CD4-positive, alpha-beta T cell (primary cell): Measurements from ENCODE around the gene ZNF507. TPM values are rescaled to one million over a fixed set of nuclear protein-coding genes. Genes with fewer than 3 reads are reported as not detected.

Experiments used
- ATAC-seq: fragments of 200-7000 bp; cut with Tn5 transposase; one replicate; pipeline ENCODE4 v1.10.0; 2022; ENCODE audit warnings: mild to moderate bottlenecking; ENCODE audit not compliant: poor library complexity
- CTCF ChIA-PET: fragments of 350-600 bp; sonication (Branson Sonifier 250); formaldehyde crosslinking; loops from one replicate; lab custom pipeline; 2021; ENCODE audit warnings: antibody characterized with exemption, inconsistent platforms; lab: Charles Lee
- POLR2A ChIA-PET: fragments of 350-600 bp; sonication (Branson Sonifier 250); formaldehyde crosslinking; loops from one replicate; lab custom pipeline; 2021; ENCODE audit warnings: antibody characterized with exemption, inconsistent platforms; lab: Charles Lee
- DNase-seq, 14 experiments: peaks; one replicate each; pipeline ENCODE4 v3.0.0-alpha.2; 2013 to 2020; ENCODE audit warnings: mixed read lengths in 2 of 14
- H3K27ac ChIP-seq, 2 donors: one replicate each; pipeline versions ENCODE4 v1.5.1 to v1.7.0; 2013; ENCODE audit warnings: low read length in 2 of 2, low read depth in 1 of 2, mild to moderate bottlenecking in 1 of 2
- H3K27me3 ChIP-seq, 2 experiments: 1 replicate in 1 of 2; 2 replicates in 1 of 2; pipeline versions ENCODE4 v1.6.1 to v1.7.0; 2013; ENCODE audit warnings: low read length in 2 of 2, control low read depth in 1 of 2, mild to moderate bottlenecking in 1 of 2, moderate library complexity in 1 of 2; ENCODE audit not compliant: insufficient read depth in 2 of 2, control insufficient read depth in 1 of 2
- H3K36me3 ChIP-seq: one replicate; pipeline ENCODE4 v1.6.1; 2013; ENCODE audit warnings: low read length, control low read depth; ENCODE audit not compliant: insufficient read depth
- H3K4me1 ChIP-seq: one replicate; pipeline ENCODE4 v1.6.1; 2013; ENCODE audit warnings: low read length, control low read depth; ENCODE audit not compliant: insufficient read depth
- H3K4me3 ChIP-seq: one replicate; pipeline ENCODE4 v1.5.1; 2013; ENCODE audit warnings: mild to moderate bottlenecking, low read length, moderate library complexity
- H3K9me3 ChIP-seq, 2 experiments: 1 replicate in 1 of 2; 2 replicates in 1 of 2; pipeline versions ENCODE4 v1.6.1 to v1.7.0; 2013; ENCODE audit warnings: low read length in 2 of 2, mild to moderate bottlenecking in 2 of 2, control low read depth in 1 of 2, moderate library complexity in 1 of 2; ENCODE audit not compliant: control insufficient read depth in 1 of 2, insufficient read depth in 1 of 2
- H3K27ac Mint-ChIP-seq: one replicate; pipeline ENCODE4 v1.8.0; 2020; ENCODE audit warnings: mixed read lengths
- H3K27me3 Mint-ChIP-seq: one replicate; pipeline ENCODE4 v1.8.0; 2021; ENCODE audit warnings: mixed read lengths
- H3K36me3 Mint-ChIP-seq: one replicate; pipeline ENCODE4 v1.8.0; 2021; ENCODE audit warnings: low read depth, mixed read lengths
- H3K4me1 Mint-ChIP-seq: one replicate; pipeline ENCODE4 v1.8.0; 2021; ENCODE audit warnings: low read depth, mixed read lengths
- H3K4me3 Mint-ChIP-seq: one replicate; pipeline ENCODE4 v1.8.0; 2020; ENCODE audit warnings: mild to moderate bottlenecking, mixed read lengths
- H3K9me3 Mint-ChIP-seq: one replicate; pipeline ENCODE4 v1.8.0; 2020; ENCODE audit warnings: mixed read lengths
- CTCF ChIP-seq: fragments of 200-600 bp; IDR thresholded peaks from one replicate; pipeline ENCODE4 v1.8.0; 2022; ENCODE audit warnings: antibody characterized with exemption, mild to moderate bottlenecking
- intact Hi-C, 2 experiments: fragments of 100-400 bp; cut with DNase I in 1 of 2; cut with micrococcal nuclease in 1 of 2; formaldehyde crosslinking; loops; one replicate each; pipeline versions ENCODE4 v1.15.1 to v1.9.0; 2023 to 2025; cut with DNase I, micrococcal nuclease
- total RNA-seq, 174 experiments: library from RNA in 2 of 174; stranded (reverse) in 2 of 174; gene quantifications; one replicate each; pipeline ENCODE4 v1.2.3 and lab custom pipeline; 2021 to 2026

Gene ZNF507
- total RNA-seq, 2 experiments from 2014 or later, result 30.4 to 31.3 TPM

GRCh38 chr19:32406161-32407003 is 61.0 kb downstream of the ZNF507 start:
- peak overlapping the region; percentile 91 for H3K27ac Mint-ChIP-seq
- Histone ChIP-seq H3K27ac (no peak overlapping the region), H3K27me3 (no peaks in the 10 kb centered on the region), H3K9me3 (no peaks in the 10 kb centered on the region), H3K4me1 (peaks cover 19% of the 10 kb centered on the region), H3K36me3 (peaks cover 9% of the 10 kb centered on the region), H3K4me3 (peak overlapping the region; percentile 76)
- ATAC-seq, result no peak
- H3K4me1 Mint-ChIP-seq, result peaks cover 30% of the 10 kb centered on the region
- H3K36me3 Mint-ChIP-seq, result peaks cover 38% of the 10 kb centered on the region
- ChIA-PET POLR2A (interaction anchor here (0.5 to 1.5 kb wide), 13 partner anchors 11 to 1764 kb away, joined by 3 to 24 read pairs (median 4); partner anchors contain the start of genes ANKRD27, CEP89, FAAP24 and PDCD5), CTCF (no interaction called here)
- intact Hi-C loops, result loop anchor here (5.0 to 10.0 kb wide), 5 partner anchors 62 to 968 kb away; partner anchors contain the start of genes ANKRD27 (in 1 of the 2), CEBPG (in 1 of the 2), CEP89 (in 1 of the 2) and FAAP24 (in 1 of the 2)
- DNase-seq, result no peak
- no peaks in the 10 kb centered on the region for H3K9me3 Mint-ChIP-seq
- peak overlapping the region; percentile 86 for H3K4me3 Mint-ChIP-seq
- TF ChIP-seq CTCF, result no peak
- no peaks in the 10 kb centered on the region for H3K27me3 Mint-ChIP-seq

GRCh38 chr19:32407004-32407992 is 61.9 kb downstream of the ZNF507 start:
- Histone ChIP-seq H3K36me3 (peaks cover 9% of the 10 kb centered on the region), H3K4me1 (peaks cover 19% of the 10 kb centered on the region), H3K9me3 (no peaks in the 10 kb centered on the region), H3K4me3 (no peak overlapping the region), H3K27ac (no peak overlapping the region), H3K27me3 (no peaks in the 10 kb centered on the region)
- POLR2A ChIA-PET, result no interaction called here
- Mint-ChIP-seq H3K27ac (peak overlapping the region; percentile 91), H3K4me3 (peak overlapping the region; percentile 86), H3K36me3 (peaks cover 45% of the 10 kb centered on the region), H3K4me1 (peaks cover 30% of the 10 kb centered on the region), H3K9me3 (no peaks in the 10 kb centered on the region), H3K27me3 (no peaks in the 10 kb centered on the region)
- CTCF ChIA-PET, result no interaction called here
- ATAC-seq (no peak), DNase-seq (no peak)
- no peak for TF ChIP-seq CTCF
- intact Hi-C loops, result loop anchor here (5.0 to 10.0 kb wide), 5 partner anchors 62 to 968 kb away; partner anchors contain the start of genes ANKRD27 (in 1 of the 2), CEBPG (in 1 of the 2), CEP89 (in 1 of the 2) and FAAP24 (in 1 of the 2)

GRCh38 chr19:32415246-32415645 is 69.8 kb downstream of the ZNF507 start:
- CTCF ChIA-PET, result no interaction called here
- peaks cover 2% of the 10 kb centered on the region for H3K36me3 ChIP-seq
- intact Hi-C loops, result no loop called here

More at GRCh38 chr19:32415246-32415645, 69.8 kb downstream of the ZNF507 start:
- no peak overlapping the region for H3K27ac ChIP-seq
- Mint-ChIP-seq H3K27ac (no peak overlapping the region), H3K4me1 (no peaks in the 10 kb centered on the region), H3K9me3 (no peaks in the 10 kb centered on the region), H3K4me3 (no peak overlapping the region), H3K27me3 (no peaks in the 10 kb centered on the region), H3K36me3 (peaks cover 38% of the 10 kb centered on the region)
- TF ChIP-seq CTCF, result no peak
- ATAC-seq, result no peak
- no peaks in the 10 kb centered on the region for H3K9me3 ChIP-seq
- no peak overlapping the region for H3K4me3 ChIP-seq
- H3K27me3 ChIP-seq, result no peaks in the 10 kb centered on the region
- no peak for DNase-seq
- H3K4me1 ChIP-seq, result no peaks in the 10 kb centered on the region
- POLR2A ChIA-PET, result no interaction called here
